ENCODE results near the gene CNDP1. TPM values are rescaled to one million over a fixed set of nuclear protein-coding genes. Genes with fewer than 3 reads are reported as not detected.
"Not testable (repeated sequence)": the region's sequence is repeated elsewhere in the genome, so short reads cannot be mapped to it uniquely, and the experiment has no call there.

CNDP1 gene
- polyA plus RNA-seq, 4 donors = 0.13 to 11.9 (median 6.5) TPM

DNA sequence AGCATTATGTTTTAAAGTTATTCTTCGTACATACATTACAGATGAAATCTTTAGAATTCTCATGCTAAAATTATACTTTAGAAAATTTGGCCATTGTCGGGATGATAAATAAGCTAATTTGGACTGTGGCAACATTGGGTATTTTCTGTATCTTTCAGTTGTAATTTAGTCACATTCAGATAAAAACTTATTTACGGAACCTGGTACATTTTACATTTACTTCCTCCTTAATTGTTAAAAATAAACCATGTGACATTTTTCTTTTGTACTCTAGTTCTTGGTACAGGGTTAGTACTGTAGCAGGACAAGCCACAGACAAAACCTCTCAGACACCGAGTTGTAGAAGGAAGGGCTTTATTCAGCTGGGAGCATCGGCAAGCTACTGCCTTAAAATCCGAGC lies 33.9 kb upstream of the CNDP1 start:
- H3K4me3 ChIP-seq (ENCODE audit: low read depth in 1 of 3, low read length in 3 of 3) = peak overlapping the region in 1 of 3 donors; percentile 8
- peaks cover 8 to 30% (median 19%) of the 10 kb centered on the region in 3 donors for H3K4me1 ChIP-seq (ENCODE audit: control insufficient read depth in 3 of 3, insufficient read depth in 2 of 3, low read depth in 1 of 3, low read length in 2 of 3)
- no peaks in the 10 kb centered on the region for H3K27me3 ChIP-seq (ENCODE audit: control insufficient read depth in 3 of 3, insufficient read depth in 3 of 3, low read length in 3 of 3)
- peak overlapping the region in 2 of 3 donors; percentile 48 to 87 for H3K27ac ChIP-seq (ENCODE audit: low read depth in 1 of 3, low read length in 2 of 3)
- no peak for FAIRE-seq
- no peak for DNase-seq
- WGBS, 3 donors = 71 to 88% (median 77%) methylated on average over 4 to 6 of the region's 6 CpGs
- no peaks in the 10 kb centered on the region for H3K9me3 ChIP-seq (ENCODE audit: control insufficient read depth in 2 of 2, insufficient read depth in 1 of 2, low read depth in 1 of 2, low read length in 1 of 2)
- peaks cover 5 to 49% (median 18%) of the 10 kb centered on the region in 3 donors for H3K36me3 ChIP-seq (ENCODE audit: control insufficient read depth in 3 of 3, insufficient read depth in 2 of 3, low read depth in 1 of 3, low read length in 3 of 3)

DNA sequence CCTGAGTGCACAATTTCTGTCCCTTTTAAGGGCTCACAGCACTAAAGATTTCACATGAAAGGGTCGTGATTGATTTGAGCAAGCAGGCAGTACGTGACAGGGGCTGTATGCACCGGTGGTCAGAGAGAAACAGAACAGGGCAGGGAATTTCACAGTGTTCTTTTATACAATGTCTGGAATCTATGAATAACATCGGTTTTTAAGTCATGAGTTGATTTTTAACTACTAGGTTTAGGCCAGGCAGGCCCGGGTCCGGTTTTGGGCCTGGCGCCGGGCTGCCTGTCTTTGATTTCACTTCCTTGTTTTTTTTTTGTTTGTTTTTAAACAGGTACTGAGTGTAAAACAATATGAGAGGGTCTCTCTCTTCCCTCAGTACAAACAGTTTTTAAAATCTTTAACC lies 33.5 kb upstream of the CNDP1 start:
- DNase-seq = not testable (repeated sequence)
- H3K4me1 ChIP-seq (ENCODE audit: control insufficient read depth in 3 of 3, insufficient read depth in 2 of 3, low read depth in 1 of 3, low read length in 2 of 3) = peaks cover 8 to 30% (median 19%) of the 10 kb centered on the region in 3 donors

DNA sequence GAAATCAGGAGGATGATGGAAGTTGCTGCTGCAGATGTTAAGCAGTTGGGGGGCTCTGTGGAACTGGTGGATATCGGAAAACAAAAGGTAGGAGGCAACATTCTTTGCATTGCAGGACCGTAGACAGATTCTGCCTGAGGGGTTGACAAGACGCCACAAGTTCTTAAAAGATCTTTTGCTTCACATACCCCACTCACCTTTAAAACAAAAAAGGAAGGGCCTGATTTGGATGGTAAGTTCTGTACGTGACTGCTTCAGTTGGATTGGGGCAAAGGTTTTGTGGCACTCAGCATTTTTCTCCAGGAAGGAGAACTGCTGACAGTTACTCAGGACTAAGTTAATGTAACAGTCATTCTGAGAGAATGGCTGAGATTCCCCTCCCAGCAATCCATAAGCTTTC lies 32.9 kb upstream of the CNDP1 start:
- Histone ChIP-seq H3K36me3 (ENCODE audit: control insufficient read depth in 3 of 3, insufficient read depth in 2 of 3, low read depth in 1 of 3, low read length in 3 of 3) (peaks cover 8 to 58% (median 20%) of the 10 kb centered on the region in 3 donors), H3K9me3 (ENCODE audit: control insufficient read depth in 2 of 2, insufficient read depth in 1 of 2, low read depth in 1 of 2, low read length in 1 of 2) (no peaks in the 10 kb centered on the region), H3K4me1 (ENCODE audit: control insufficient read depth in 3 of 3, insufficient read depth in 2 of 3, low read depth in 1 of 3, low read length in 2 of 3) (peaks cover 8 to 31% (median 19%) of the 10 kb centered on the region in 3 donors), H3K27ac (ENCODE audit: low read depth in 1 of 3, low read length in 2 of 3) (peak overlapping the region; percentile 16 to 87 (median 48)), H3K27me3 (ENCODE audit: control insufficient read depth in 3 of 3, insufficient read depth in 3 of 3, low read length in 3 of 3) (no peaks in the 10 kb centered on the region), H3K4me3 (ENCODE audit: low read depth in 1 of 3, low read length in 3 of 3) (peak overlapping the region in 1 of 3 donors; percentile 8)
- 77 to 83% (median 78%) methylated on average over 4 of the region's 4 CpGs for WGBS, 3 donors
- FAIRE-seq = no peak
- DNase-seq = peak; percentile 46 to 62

More for the DNA sequence above, 33.5 kb upstream of the CNDP1 start:
- not testable (repeated sequence) for H3K27me3 ChIP-seq (ENCODE audit: control insufficient read depth in 3 of 3, insufficient read depth in 3 of 3, low read length in 3 of 3); H3K9me3 ChIP-seq (ENCODE audit: control insufficient read depth in 2 of 2, insufficient read depth in 1 of 2, low read depth in 1 of 2, low read length in 1 of 2); FAIRE-seq
- Histone ChIP-seq H3K27ac (ENCODE audit: low read depth in 1 of 3, low read length in 2 of 3) (peak overlapping the region; percentile 16 to 87 (median 48)), H3K36me3 (ENCODE audit: control insufficient read depth in 3 of 3, insufficient read depth in 2 of 3, low read depth in 1 of 3, low read length in 3 of 3) (peaks cover 8 to 52% (median 20%) of the 10 kb centered on the region in 3 donors), H3K4me3 (ENCODE audit: low read depth in 1 of 3, low read length in 3 of 3) (peak overlapping the region in 1 of 3 donors; percentile 8)
- WGBS, 3 donors = 66 to 76% (median 72%) methylated on average over 8 of the region's 8 CpGs

DNA sequence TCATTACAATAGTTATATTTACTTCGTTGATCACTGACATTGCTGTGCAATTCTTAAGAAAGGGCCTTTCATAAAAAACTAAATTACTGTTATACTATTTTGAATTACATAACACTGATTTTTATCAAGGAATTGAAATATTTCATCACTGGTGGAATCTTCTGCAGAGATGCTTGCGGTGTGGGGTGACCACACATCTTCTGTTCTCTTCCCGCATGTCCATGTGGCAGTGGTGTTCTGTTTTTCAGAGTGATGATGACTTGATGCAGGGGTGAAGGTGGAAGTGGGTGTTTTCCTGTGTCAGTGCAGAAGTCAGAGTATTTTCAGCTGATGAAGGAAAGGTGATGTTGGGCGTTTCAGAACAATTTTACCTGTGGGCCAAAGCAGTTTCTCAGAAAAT lies 31.2 kb upstream of the CNDP1 start:
- FAIRE-seq (no peak), DNase-seq (no peak)
- peaks cover 5 to 33% (median 5%) of the 10 kb centered on the region in 3 donors for H3K4me1 ChIP-seq (ENCODE audit: control insufficient read depth in 3 of 3, insufficient read depth in 2 of 3, low read depth in 1 of 3, low read length in 2 of 3)

DNA sequence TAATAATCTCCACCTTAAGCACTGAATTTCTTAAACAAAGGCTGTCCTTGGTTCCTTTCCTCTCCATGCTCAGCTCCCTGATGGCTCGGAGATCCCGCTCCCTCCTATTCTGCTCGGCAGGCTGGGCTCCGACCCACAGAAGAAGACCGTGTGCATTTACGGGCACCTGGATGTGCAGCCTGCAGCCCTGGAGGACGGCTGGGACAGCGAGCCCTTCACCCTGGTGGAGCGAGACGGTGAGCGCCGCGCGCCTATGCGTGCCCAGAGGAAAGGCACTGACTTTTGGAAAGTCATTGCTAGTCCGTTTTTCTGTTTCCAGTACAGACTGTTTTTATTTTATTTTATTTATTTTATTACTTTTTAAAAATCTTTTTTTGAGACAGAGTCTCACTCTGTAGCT lies 28.5 kb upstream of the CNDP1 start:
- H3K36me3 ChIP-seq (ENCODE audit: control insufficient read depth in 3 of 3, insufficient read depth in 2 of 3, low read depth in 1 of 3, low read length in 3 of 3) = peaks cover 24 to 89% (median 35%) of the 10 kb centered on the region in 3 donors
- H3K27me3 ChIP-seq (ENCODE audit: control insufficient read depth in 3 of 3, insufficient read depth in 3 of 3, low read length in 3 of 3) = no peaks in the 10 kb centered on the region
- peaks cover 0 to 37% (median 5%) of the 10 kb centered on the region in 3 donors for H3K4me1 ChIP-seq (ENCODE audit: control insufficient read depth in 3 of 3, insufficient read depth in 2 of 3, low read depth in 1 of 3, low read length in 2 of 3)
- H3K27ac ChIP-seq (ENCODE audit: low read depth in 1 of 3, low read length in 2 of 3) = no peak overlapping the region
- FAIRE-seq (no peak), DNase-seq (no peak)
- WGBS, 3 donors = 89 to 92% (median 91%) methylated on average over 16 of the region's 16 CpGs
- no peaks in the 10 kb centered on the region for H3K9me3 ChIP-seq (ENCODE audit: control insufficient read depth in 2 of 2, insufficient read depth in 1 of 2, low read depth in 1 of 2, low read length in 1 of 2)
- no peak overlapping the region for H3K4me3 ChIP-seq (ENCODE audit: low read depth in 1 of 3, low read length in 3 of 3)

More for the DNA sequence above, 31.2 kb upstream of the CNDP1 start:
- Histone ChIP-seq H3K4me3 (ENCODE audit: low read depth in 1 of 3, low read length in 3 of 3) (no peak overlapping the region), H3K27me3 (ENCODE audit: control insufficient read depth in 3 of 3, insufficient read depth in 3 of 3, low read length in 3 of 3) (no peaks in the 10 kb centered on the region), H3K9me3 (ENCODE audit: control insufficient read depth in 2 of 2, insufficient read depth in 1 of 2, low read depth in 1 of 2, low read length in 1 of 2) (no peaks in the 10 kb centered on the region), H3K27ac (ENCODE audit: low read depth in 1 of 3, low read length in 2 of 3) (no peak overlapping the region), H3K36me3 (ENCODE audit: control insufficient read depth in 3 of 3, insufficient read depth in 2 of 3, low read depth in 1 of 3, low read length in 3 of 3) (peaks cover 8 to 72% (median 24%) of the 10 kb centered on the region in 3 donors)
- 82 to 91% (median 90%) methylated on average over 4 of the region's 4 CpGs for WGBS, 3 donors

DNA sequence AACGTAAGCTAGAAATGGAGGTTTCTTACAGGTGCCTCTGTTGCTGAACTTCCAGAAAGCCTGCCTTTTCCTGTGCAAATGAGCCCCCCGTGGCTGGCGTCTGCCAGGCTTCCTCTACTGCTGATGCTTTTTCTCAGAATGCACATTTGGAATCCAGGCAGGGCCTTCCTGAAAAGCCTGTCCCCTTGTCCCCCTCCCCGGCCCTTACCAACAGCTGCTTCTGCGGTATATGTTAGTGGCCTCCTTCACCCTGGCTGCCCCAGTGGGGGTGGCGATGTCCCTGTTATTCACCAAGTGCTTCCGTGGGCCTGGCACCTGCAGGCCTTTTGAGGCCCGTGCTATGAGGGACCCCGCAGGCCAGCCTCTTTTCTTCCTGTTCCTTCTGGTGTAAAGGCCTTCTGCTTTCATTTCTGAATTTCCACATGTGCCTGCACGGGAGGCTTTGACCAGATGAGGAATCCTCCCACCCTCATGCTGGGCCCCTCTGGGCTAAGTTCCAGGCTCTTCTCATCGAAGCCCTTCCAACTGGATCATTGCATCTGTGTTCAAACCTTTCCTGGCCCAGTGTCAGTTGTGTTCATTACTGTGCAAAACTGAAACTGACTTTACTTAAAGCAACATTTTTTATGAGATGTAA lies 27.7 kb upstream of the CNDP1 start:
- peak in 1 of 2 donors; percentile 49 for DNase-seq
- Histone ChIP-seq H3K27ac (ENCODE audit: low read depth in 1 of 3, low read length in 2 of 3) (peak overlapping the region in 1 of 3 donors; percentile 57), H3K4me3 (ENCODE audit: low read depth in 1 of 3, low read length in 3 of 3) (no peak overlapping the region), H3K9me3 (ENCODE audit: control insufficient read depth in 2 of 2, insufficient read depth in 1 of 2, low read depth in 1 of 2, low read length in 1 of 2) (no peaks in the 10 kb centered on the region), H3K4me1 (ENCODE audit: control insufficient read depth in 3 of 3, insufficient read depth in 2 of 3, low read depth in 1 of 3, low read length in 2 of 3) (peaks cover 0 to 37% (median 5%) of the 10 kb centered on the region in 3 donors), H3K36me3 (ENCODE audit: control insufficient read depth in 3 of 3, insufficient read depth in 2 of 3, low read depth in 1 of 3, low read length in 3 of 3) (peaks cover 27 to 90% (median 33%) of the 10 kb centered on the region in 3 donors), H3K27me3 (ENCODE audit: control insufficient read depth in 3 of 3, insufficient read depth in 3 of 3, low read length in 3 of 3) (no peaks in the 10 kb centered on the region)
- WGBS, 3 donors = 48 to 61% (median 60%) methylated on average over 11 of the region's 11 CpGs
- FAIRE-seq = no peak

DNA sequence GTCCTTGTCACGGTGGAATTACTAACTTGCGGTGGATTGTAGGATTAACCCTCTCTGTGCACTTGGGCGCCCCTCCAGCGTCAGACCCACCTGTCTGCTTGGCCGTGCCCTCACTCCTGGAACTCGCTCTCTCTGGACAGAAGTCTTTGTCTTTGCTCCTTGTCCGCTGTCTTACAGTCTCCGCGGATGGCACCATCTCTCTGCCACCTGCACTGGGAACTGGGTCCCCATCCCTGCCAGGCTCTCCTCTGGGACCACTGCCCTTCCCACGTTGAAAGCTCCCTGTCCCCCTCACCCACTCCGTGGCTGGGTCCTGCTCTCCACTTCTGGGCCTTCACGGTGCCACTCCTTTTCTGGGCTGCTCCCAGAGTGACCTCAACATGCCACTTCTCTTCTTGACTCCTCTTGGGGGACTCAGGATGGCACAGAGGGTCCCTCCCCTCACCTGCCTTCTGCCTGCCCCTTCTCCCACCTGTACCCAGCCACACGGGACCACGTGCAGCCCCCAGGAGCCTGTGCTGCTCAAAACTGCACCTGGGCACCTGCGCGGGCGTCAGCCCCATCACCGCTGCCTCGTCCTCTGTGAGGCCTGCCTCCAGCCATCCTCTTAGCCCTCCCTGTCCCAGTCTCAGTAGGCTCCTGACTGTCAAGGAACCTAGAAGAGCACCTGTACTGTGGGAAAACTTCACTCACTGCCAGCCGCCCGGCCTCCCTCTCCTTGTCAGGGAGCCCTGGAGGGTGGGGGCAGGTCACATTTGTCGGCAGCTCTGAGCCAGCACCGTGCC lies 27.0 kb upstream of the CNDP1 start:
- H3K4me1 ChIP-seq (ENCODE audit: control insufficient read depth in 3 of 3, insufficient read depth in 2 of 3, low read depth in 1 of 3, low read length in 2 of 3) = peaks cover 0 to 37% (median 5%) of the 10 kb centered on the region in 3 donors
- no peaks in the 10 kb centered on the region for H3K9me3 ChIP-seq (ENCODE audit: control insufficient read depth in 2 of 2, insufficient read depth in 1 of 2, low read depth in 1 of 2, low read length in 1 of 2)
- FAIRE-seq (no peak), DNase-seq (no peak)
- H3K27ac ChIP-seq (ENCODE audit: low read depth in 1 of 3, low read length in 2 of 3) = peak overlapping the region in 2 of 3 donors; percentile 42 to 57
- H3K27me3 ChIP-seq (ENCODE audit: control insufficient read depth in 3 of 3, insufficient read depth in 3 of 3, low read length in 3 of 3) = no peaks in the 10 kb centered on the region
- H3K36me3 ChIP-seq (ENCODE audit: control insufficient read depth in 3 of 3, insufficient read depth in 2 of 3, low read depth in 1 of 3, low read length in 3 of 3) = peaks cover 32 to 92% (median 35%) of the 10 kb centered on the region in 3 donors
- WGBS, 3 donors = 69 to 78% (median 76%) methylated on average over 23 of the region's 23 CpGs
- H3K4me3 ChIP-seq (ENCODE audit: low read depth in 1 of 3, low read length in 3 of 3) = no peak overlapping the region

DNA sequence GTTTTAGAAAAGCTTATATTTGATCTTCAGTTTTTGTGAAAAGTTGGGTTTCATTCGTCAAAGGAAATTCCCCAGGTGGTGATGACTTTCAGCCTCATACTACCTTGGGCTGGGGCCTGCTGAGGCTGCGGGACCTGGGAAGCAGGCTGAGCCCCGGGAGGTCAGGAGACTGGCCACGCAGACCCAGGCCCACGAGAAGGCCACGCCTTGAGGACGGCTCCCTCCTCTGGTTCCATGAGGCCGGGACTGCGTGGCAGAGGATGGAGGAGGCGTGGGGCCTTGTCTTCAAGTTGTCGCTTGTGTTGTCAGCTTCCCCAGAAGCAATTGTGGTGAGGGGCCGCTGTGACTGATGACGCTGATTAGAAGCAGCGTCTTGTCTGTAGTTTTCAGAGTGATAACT lies 26.4 kb upstream of the CNDP1 start:
- H3K36me3 ChIP-seq (ENCODE audit: control insufficient read depth in 3 of 3, insufficient read depth in 2 of 3, low read depth in 1 of 3, low read length in 3 of 3) = peaks cover 32 to 93% (median 35%) of the 10 kb centered on the region in 3 donors
- no peaks in the 10 kb centered on the region for H3K9me3 ChIP-seq (ENCODE audit: control insufficient read depth in 2 of 2, insufficient read depth in 1 of 2, low read depth in 1 of 2, low read length in 1 of 2)
- DNase-seq (no peak), FAIRE-seq (no peak)
- H3K4me1 ChIP-seq (ENCODE audit: control insufficient read depth in 3 of 3, insufficient read depth in 2 of 3, low read depth in 1 of 3, low read length in 2 of 3) = peaks cover 0 to 37% (median 3%) of the 10 kb centered on the region in 3 donors
- H3K4me3 ChIP-seq (ENCODE audit: low read depth in 1 of 3, low read length in 3 of 3) = no peak overlapping the region
- 86 to 90% (median 89%) methylated on average over 14 of the region's 14 CpGs for WGBS, 3 donors
- no peaks in the 10 kb centered on the region for H3K27me3 ChIP-seq (ENCODE audit: control insufficient read depth in 3 of 3, insufficient read depth in 3 of 3, low read length in 3 of 3)
- peak overlapping the region in 2 of 3 donors; percentile 27 to 76 for H3K27ac ChIP-seq (ENCODE audit: low read depth in 1 of 3, low read length in 2 of 3)

Measured in small intestine (tissue), 7 donors.